ENCODE data around the gene SMTNL2. TPM values are rescaled to one million over a fixed set of nuclear protein-coding genes. Genes with fewer than 3 reads are reported as not detected.

Gene SMTNL2
- total RNA-seq, 2 donors from 2014 or later = 4.6 to 6.3 TPM

DNA sequence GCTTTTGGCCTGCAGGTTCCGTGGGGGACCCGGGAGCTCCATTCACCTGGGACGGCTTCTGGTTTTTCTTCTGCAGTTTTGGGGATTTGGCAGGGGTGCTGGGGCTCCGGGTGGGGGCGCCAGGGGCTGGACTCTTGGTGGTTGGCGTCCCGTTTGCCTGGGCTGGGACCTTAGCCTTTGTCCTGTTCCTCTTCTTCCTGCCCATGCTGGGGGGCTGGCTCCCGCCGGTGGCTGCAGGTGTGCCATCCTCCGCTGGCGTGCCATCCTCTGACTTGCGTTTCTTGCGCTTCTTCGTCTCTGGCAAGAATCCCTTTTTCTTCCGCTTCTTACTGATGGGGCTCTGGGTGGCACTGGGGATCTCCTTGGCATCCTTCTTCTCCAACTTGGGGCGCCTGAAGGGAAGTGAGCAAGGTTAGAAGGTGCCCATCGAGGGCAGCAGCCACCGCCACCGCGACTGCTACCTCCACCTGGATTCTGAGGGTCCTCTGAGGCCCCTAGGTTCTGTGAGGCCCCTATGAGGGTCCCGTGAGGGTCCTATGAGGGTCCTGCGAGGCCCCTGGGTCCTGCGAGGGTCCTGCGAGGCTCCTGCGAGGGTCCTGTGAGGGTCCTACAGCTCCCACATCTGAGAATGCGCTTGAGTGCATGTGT lies 44.6 kb upstream of the SMTNL2 start:
- Histone ChIP-seq H3K27me3 (replicated peaks; ENCODE audit: insufficient read depth) (no peaks in the 10 kb centered on the region), H3K36me3 (peaks cover 0 to 14% of the 10 kb centered on the region in 2 donors), H3K4me3 (no peak overlapping the region), H3K4me1 (replicated peaks) (no peaks in the 10 kb centered on the region), H3K27ac (no peak overlapping the region), H3K9me3 (no peaks in the 10 kb centered on the region)
- TF ChIP-seq, protein P1, sequence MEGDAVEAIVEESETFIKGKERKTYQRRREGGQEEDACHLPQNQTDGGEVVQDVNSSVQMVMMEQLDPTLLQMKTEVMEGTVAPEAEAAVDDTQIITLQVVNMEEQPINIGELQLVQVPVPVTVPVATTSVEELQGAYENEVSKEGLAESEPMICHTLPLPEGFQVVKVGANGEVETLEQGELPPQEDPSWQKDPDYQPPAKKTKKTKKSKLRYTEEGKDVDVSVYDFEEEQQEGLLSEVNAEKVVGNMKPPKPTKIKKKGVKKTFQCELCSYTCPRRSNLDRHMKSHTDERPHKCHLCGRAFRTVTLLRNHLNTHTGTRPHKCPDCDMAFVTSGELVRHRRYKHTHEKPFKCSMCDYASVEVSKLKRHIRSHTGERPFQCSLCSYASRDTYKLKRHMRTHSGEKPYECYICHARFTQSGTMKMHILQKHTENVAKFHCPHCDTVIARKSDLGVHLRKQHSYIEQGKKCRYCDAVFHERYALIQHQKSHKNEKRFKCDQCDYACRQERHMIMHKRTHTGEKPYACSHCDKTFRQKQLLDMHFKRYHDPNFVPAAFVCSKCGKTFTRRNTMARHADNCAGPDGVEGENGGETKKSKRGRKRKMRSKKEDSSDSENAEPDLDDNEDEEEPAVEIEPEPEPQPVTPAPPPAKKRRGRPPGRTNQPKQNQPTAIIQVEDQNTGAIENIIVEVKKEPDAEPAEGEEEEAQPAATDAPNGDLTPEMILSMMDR (IDR thresholded peaks at IDR 0.05) = no peak
- TF ChIP-seq POLR2A (IDR thresholded peaks at IDR 0.05) (no peak), POLR2AphosphoS5 (IDR thresholded peaks at IDR 0.05) (no peak)
- DNase-seq (ENCODE audit: low spot score) = no peak
- WGBS = 87% methylated on average over 22 of the region's 26 CpGs
- intact Hi-C loops (cut with DNase I) = loop anchor here (10.0 kb wide), 1 partner anchor 115 kb away; no protein-coding TSS in a partner anchor

DNA sequence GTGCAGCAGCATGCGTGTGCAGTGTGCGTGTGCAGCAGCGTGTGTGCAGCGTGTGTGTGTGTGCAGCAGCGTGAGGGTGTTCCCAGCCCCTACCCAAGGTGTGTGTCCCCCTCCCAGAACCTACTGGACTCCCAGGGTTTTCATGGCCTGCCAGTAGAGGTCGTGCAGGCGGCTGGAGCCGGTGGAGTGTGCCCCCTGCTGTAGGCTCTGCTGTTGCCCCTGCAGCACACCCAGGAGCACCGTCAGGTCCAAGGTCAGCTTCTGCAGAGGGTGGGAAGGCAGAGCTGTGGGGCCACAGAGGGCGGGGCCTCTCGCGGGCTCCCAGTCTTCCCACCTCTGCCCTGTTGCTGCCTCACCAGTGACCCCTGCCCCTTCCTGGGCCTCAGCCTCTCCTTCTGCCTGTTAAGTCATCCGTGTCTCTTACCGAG lies 44.1 kb upstream of the SMTNL2 start:
- Histone ChIP-seq H3K4me1 (replicated peaks) (no peaks in the 10 kb centered on the region), H3K36me3 (peaks cover 0 to 14% of the 10 kb centered on the region in 2 donors), H3K27ac (no peak overlapping the region), H3K9me3 (no peaks in the 10 kb centered on the region), H3K4me3 (no peak overlapping the region), H3K27me3 (replicated peaks; ENCODE audit: insufficient read depth) (no peaks in the 10 kb centered on the region)
- TF ChIP-seq, protein P1 (IDR thresholded peaks at IDR 0.05) = no peak
- TF ChIP-seq POLR2AphosphoS5 (IDR thresholded peaks at IDR 0.05) (no peak), POLR2A (IDR thresholded peaks at IDR 0.05) (no peak)
- DNase-seq (ENCODE audit: low spot score) = no peak
- WGBS = 62% methylated on average over 8 of the region's 14 CpGs
- intact Hi-C loops (cut with DNase I) = no loop called here

DNA sequence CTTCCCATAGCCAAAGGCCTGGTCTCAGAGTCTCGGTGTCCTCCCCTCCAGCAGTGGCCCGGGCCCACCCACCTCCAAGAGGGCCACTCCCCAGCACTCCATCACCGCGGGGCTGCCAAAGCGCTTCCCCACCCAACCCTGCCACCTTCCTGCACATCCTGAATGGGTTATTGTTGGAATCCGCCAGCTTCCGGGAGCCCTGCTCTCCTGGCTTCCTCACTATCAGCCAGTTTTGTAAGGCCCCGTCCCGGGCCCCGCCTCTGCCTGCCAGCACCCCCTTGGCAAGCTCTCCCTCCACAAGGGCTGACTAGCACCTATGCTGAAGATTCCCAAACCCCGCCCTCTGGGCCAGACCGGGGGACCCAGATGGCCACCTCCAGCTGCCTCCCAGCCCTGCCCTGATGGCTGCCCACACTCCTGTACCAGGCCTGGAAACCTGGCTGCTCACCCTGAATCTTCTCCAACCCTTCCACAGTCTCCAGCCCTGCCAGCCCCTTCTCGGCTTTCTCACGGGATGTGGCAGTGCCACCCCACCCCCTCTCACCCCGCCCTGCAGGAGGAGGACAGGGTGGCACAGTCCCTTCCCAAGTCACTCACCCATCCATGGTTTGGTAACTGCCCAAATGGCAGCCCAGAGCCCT lies 43.5 kb upstream of the SMTNL2 start:
- Histone ChIP-seq H3K36me3 (peaks cover 0 to 14% of the 10 kb centered on the region in 2 donors), H3K4me1 (replicated peaks) (no peaks in the 10 kb centered on the region), H3K9me3 (no peaks in the 10 kb centered on the region), H3K4me3 (no peak overlapping the region), H3K27me3 (replicated peaks; ENCODE audit: insufficient read depth) (no peaks in the 10 kb centered on the region), H3K27ac (no peak overlapping the region)
- intact Hi-C loops (cut with DNase I) = no loop called here
- WGBS = 76% methylated on average over 15 of the region's 15 CpGs
- TF ChIP-seq POLR2AphosphoS5 (IDR thresholded peaks at IDR 0.05) = no peak
- no peak for TF ChIP-seq POLR2A (IDR thresholded peaks at IDR 0.05)
- TF ChIP-seq, protein P1 (IDR thresholded peaks at IDR 0.05) = no peak
- no peak for DNase-seq (ENCODE audit: low spot score)

DNA sequence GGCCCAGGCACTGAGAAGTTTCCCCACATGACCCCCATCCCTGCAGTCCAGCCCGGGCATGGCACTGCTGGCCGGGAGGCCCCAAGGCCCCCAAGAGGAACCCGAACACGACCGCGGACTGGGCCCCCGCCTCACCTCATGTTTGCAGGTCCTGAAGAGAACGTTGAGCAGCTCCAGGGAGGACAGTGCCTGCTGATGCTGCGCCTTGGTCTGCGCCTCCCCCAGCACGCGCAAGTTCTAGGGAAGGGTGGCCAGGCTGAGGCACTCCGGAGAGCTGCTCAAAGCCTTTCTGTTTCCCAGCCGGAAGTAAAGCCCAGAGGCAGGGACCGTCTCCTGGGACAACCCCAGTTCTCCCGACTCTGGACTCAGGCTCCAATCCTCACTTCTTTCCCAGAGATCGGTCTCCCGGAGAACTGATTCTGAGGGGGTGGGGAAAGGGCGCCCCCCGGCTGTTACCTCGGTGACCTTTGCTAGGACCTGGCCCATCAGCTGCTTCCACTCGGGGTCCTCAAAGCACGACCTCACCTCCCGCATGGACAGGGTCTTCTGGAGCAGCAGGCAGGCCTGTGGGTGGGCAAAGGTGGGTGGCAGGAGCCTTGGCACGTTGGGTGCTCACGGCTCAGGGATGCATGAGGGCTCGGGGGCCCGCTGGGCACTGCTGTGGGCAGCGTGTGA lies 42.9 kb upstream of the SMTNL2 start:
- DNase-seq (ENCODE audit: low spot score) = no peak
- 79% methylated on average over 26 of the region's 29 CpGs for WGBS
- H3K27me3 ChIP-seq (replicated peaks; ENCODE audit: insufficient read depth) = no peaks in the 10 kb centered on the region
- TF ChIP-seq POLR2AphosphoS5 (IDR thresholded peaks at IDR 0.05) = no peak
- TF ChIP-seq POLR2A (IDR thresholded peaks at IDR 0.05) = no peak
- TF ChIP-seq, protein P1 (IDR thresholded peaks at IDR 0.05) = no peak
- no peaks in the 10 kb centered on the region for H3K4me1 ChIP-seq (replicated peaks)
- no peaks in the 10 kb centered on the region for H3K9me3 ChIP-seq
- H3K27ac ChIP-seq = no peak overlapping the region
- H3K36me3 ChIP-seq = peaks cover 0 to 14% of the 10 kb centered on the region in 2 donors
- intact Hi-C loops (cut with DNase I) = no loop called here
- H3K4me3 ChIP-seq = no peak overlapping the region
